Immature natural killer cell (primary cell): ENCODE data around the gene GFOD1. TPM values are rescaled to one million over a fixed set of nuclear protein-coding genes. Genes with fewer than 3 reads are reported as not detected.
A peak's percentile ranks its signal among the peaks of the same experiment; 100 is the strongest.
"Not testable (repeated sequence)": the region's sequence is repeated elsewhere in the genome, so short reads cannot be mapped to it uniquely, and the experiment has no call there.

Experiments
- DNase-seq, 3 donors: peaks; one replicate each; pipeline ENCODE4 v3.0.0; 2022; ENCODE audit warnings: mixed read lengths in 1 of 3
- H3K27ac Mint-ChIP-seq, 6 donors: one replicate each; pipeline ENCODE4 v1.8.0; 2020; ENCODE audit warnings: mixed read lengths in 6 of 6, mild to moderate bottlenecking in 5 of 6, inconsistent platforms in 4 of 6, moderate library complexity in 3 of 6
- H3K27me3 Mint-ChIP-seq, 3 donors: one replicate each; pipeline ENCODE4 v1.8.0; 2020 to 2021; ENCODE audit warnings: low read depth in 3 of 3, mild to moderate bottlenecking in 3 of 3, mixed read lengths in 3 of 3, moderate library complexity in 3 of 3, inconsistent platforms in 1 of 3
- H3K36me3 Mint-ChIP-seq, 3 donors: one replicate each; pipeline ENCODE4 v1.8.0; 2020; ENCODE audit warnings: mixed read lengths in 3 of 3, inconsistent platforms in 2 of 3, mild to moderate bottlenecking in 2 of 3
- H3K4me1 Mint-ChIP-seq, 2 donors: one replicate each; pipeline ENCODE4 v1.8.0; 2020; ENCODE audit warnings: inconsistent platforms in 2 of 2, mild to moderate bottlenecking in 2 of 2, mixed read lengths in 2 of 2, moderate library complexity in 1 of 2
- H3K4me3 Mint-ChIP-seq, 5 donors: one replicate each; pipeline ENCODE4 v1.8.0; 2020; ENCODE audit warnings: mild to moderate bottlenecking in 5 of 5, mixed read lengths in 5 of 5, inconsistent platforms in 3 of 5, moderate library complexity in 3 of 5
- H3K9me3 Mint-ChIP-seq, 6 donors: one replicate each; pipeline ENCODE4 v1.8.0; 2020; ENCODE audit warnings: mild to moderate bottlenecking in 6 of 6, mixed read lengths in 6 of 6, inconsistent platforms in 4 of 6, moderate library complexity in 3 of 6
- polyA plus RNA-seq, 3 donors: library from polyadenylated mRNA; unstranded; fragments of 300-500 nt; fragmentation: Illumina TruSeq; gene quantifications; one replicate each; pipeline ENCODE4 v1.2.3, GENCODE V29; 2021

GFOD1 gene
- polyA plus RNA-seq, 3 donors from 2014 or later = 22.5 to 68.8 (median 49.3) TPM

DNA sequence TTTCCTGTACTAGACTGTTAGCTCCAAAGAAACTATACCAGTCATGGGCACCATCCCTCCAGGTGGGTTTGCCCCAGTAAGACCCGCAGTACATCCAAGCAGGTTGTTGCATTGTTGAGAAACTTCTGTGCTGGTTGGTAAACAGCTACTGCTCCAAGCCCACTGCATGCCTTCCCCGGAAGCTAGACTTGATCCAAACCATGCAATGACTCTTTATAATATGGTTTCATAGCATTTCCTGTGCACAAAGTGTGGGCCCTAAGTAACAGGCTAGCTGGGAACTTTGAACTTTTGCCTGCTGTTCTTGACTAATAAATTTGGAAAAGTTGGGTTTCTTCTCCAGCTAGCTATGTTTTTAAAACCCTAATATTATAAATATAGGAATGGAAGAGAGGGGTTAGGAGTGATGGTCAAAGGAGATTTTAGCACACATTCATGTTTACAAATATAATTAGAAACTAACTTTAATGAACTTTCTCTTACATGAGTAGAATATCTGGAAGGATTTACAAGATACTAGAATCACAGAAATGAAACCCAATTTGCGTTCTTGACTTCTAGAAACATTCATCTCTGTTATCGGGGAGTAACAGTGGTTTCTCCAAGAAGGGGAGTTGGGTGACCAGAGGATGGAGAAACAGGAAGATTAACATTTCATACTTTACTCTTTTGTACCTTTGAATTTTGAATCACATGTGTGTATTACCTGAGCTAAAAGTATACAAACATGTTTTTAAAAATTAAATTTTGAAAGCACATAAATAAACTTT, 51.7 kb downstream of the GFOD1 start:
- no peak for DNase-seq
- H3K4me3 Mint-ChIP-seq = peak overlapping the region; percentile 66 to 83 (median 81)
- H3K4me1 Mint-ChIP-seq = peaks cover 90 to 98% of the 10 kb centered on the region in 2 donors
- peaks cover 2 to 7% (median 6%) of the 10 kb centered on the region in 3 donors for H3K27me3 Mint-ChIP-seq
- H3K9me3 Mint-ChIP-seq = peaks cover 0 to 1% (median 0%) of the 10 kb centered on the region in 6 donors
- H3K27ac Mint-ChIP-seq = peak overlapping the region; percentile 91 to 97 (median 94)
- H3K36me3 Mint-ChIP-seq = peaks cover 0 to 4% (median 4%) of the 10 kb centered on the region in 3 donors

DNA sequence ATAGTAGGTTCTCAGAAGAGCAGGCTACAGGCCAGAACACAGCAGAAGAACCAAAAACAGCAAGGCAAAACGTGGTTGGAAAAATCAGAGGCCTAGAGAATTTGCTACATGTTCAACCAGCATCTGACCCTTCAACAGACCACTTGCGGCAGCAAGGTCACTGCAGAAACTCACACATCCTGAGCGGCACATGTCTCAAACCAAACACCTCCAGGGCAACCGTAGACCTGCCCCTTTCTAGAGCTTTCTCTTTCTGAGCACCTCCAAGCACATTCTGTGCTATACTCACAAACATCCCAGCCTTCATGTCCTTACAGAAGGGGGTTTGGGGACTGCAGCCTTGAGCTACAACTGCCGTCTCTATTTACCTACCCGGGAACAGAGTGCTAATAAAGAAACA, 52.6 kb downstream of the GFOD1 start:
- Mint-ChIP-seq H3K27ac (peak overlapping the region; percentile 91 to 97 (median 94)), H3K36me3 (peaks cover 0 to 4% (median 4%) of the 10 kb centered on the region in 3 donors), H3K4me3 (peak overlapping the region; percentile 66 to 83 (median 81)), H3K4me1 (peaks cover 91 to 99% of the 10 kb centered on the region in 2 donors), H3K9me3 (peaks cover 0 to 1% (median 0%) of the 10 kb centered on the region in 6 donors), H3K27me3 (peaks cover 2 to 8% (median 6%) of the 10 kb centered on the region in 3 donors)
- DNase-seq = peak; percentile 63 to 70 (median 65)

DNA sequence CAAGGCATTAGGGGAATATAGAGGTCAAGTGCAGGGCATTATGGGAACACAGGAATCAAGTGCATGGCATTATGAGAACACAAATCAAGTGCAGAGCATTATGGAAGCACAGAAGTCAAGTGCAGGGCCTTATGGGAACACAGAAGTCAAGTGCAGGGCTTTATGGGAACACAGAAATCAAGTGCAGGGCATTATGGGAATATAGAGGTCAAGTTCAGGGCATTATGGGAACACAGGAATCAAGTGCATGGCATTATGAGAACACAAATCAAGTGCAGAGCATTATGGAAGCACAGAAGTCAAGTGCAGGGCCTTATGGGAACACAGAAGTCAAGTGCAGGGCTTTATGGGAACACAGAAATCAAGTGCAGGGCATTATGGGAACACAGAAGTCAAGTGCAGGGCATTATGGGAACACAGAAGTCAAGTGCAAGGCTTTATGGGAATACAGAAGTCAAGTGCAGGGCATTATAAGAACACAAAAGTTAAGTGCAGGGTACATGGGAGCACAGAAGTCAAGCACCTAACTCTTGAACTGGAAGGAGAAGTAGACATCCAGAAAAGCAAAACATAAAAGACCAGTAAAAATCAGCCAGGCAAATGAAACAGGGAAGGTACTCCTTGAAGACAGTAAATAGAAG, 53.1 kb downstream of the GFOD1 start:
- H3K27ac Mint-ChIP-seq = peak overlapping the region; percentile 91 to 97 (median 94)
- not testable (repeated sequence) for H3K27me3 Mint-ChIP-seq, H3K9me3 Mint-ChIP-seq, DNase-seq, H3K36me3 Mint-ChIP-seq
- peaks cover 91 to 99% of the 10 kb centered on the region in 2 donors for H3K4me1 Mint-ChIP-seq
- peak overlapping the region; percentile 66 to 83 (median 81) for H3K4me3 Mint-ChIP-seq

DNA sequence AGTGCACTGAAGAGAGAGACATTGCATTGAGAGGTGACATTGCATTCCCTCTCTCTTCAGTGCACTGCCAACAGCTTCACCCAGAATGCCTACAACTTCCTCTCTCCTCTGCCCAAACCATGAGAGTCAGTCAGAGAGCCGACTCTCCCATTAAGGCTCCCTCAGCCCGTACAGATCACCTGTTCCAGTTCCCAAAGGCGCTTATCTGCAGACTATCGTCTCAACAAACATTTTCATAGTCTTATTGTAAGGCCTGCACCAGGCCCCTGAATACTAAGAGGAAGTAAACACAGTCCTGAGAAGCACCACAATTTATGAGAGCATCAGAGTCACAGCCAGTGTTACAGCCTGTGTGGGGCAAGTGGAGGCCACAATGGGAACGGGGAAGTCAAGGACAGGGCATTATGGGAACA, 53.7 kb downstream of the GFOD1 start:
- Mint-ChIP-seq H3K9me3 (peaks cover 0 to 1% (median 0%) of the 10 kb centered on the region in 6 donors), H3K4me1 (peaks cover 91 to 99% of the 10 kb centered on the region in 2 donors), H3K27me3 (peaks cover 5 to 10% (median 9%) of the 10 kb centered on the region in 3 donors), H3K36me3 (peaks cover 0 to 4% (median 0%) of the 10 kb centered on the region in 3 donors), H3K4me3 (peak overlapping the region; percentile 61 to 83 (median 81)), H3K27ac (peak overlapping the region; percentile 91 to 97 (median 94))
- no peak for DNase-seq

DNA sequence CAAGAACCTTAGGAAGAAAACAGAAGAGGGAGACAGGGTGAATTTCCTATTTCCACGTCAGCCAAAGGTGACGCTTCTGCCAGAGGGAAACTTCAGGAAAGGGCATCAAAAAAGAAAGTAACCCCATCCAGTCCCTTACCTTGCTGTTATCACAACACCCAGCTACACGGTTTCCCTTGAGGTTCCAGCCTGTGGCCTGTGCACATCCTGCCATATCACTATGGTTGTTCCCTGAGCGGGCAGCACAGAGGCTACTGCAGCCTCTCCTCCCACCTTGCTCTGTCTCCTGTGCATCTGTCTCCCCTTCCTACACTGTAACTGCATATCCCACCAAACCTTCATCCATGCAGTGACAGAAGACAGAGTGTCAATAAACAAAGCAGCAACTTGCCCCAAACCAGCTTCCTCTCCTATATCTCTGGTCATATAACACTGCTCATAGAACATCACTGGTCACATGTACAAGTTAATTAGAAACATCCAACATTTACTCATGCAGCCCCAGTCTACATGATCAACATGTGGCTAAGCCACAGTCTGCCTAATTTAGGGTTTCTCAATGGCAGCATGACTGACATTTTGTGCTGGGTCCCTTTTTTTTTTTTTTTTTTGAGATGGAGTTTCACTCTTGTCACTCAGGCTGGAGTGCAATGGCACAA, 54.7 kb downstream of the GFOD1 start:
- Mint-ChIP-seq H3K4me3 (peak overlapping the region; percentile 67 to 83 (median 77)), H3K27ac (peak overlapping the region; percentile 91 to 97 (median 94)), H3K36me3 (peaks cover 0 to 3% (median 0%) of the 10 kb centered on the region in 3 donors), H3K27me3 (peaks cover 15 to 20% (median 18%) of the 10 kb centered on the region in 3 donors), H3K9me3 (peaks cover 0 to 1% (median 0%) of the 10 kb centered on the region in 6 donors), H3K4me1 (peaks cover 96 to 99% of the 10 kb centered on the region in 2 donors)
- peak; percentile 57 to 66 (median 64) for DNase-seq

GRCh38 chr6:13431861-13432465, 55.4 kb downstream of the GFOD1 start:
- H3K36me3 Mint-ChIP-seq = no peaks in the 10 kb centered on the region
- peak overlapping the region; percentile 91 to 97 (median 94) for H3K27ac Mint-ChIP-seq
- H3K4me1 Mint-ChIP-seq = peaks cover 96 to 99% of the 10 kb centered on the region in 2 donors
- H3K9me3 Mint-ChIP-seq = peaks cover 0 to 1% (median 0%) of the 10 kb centered on the region in 6 donors
- peaks cover 17 to 24% (median 20%) of the 10 kb centered on the region in 3 donors for H3K27me3 Mint-ChIP-seq
- H3K4me3 Mint-ChIP-seq = peak overlapping the region; percentile 67 to 83 (median 77)
- peak in 1 of 3 donors; percentile 44 for DNase-seq

- peak overlapping the region; percentile 91 to 97 (median 94) for H3K27ac Mint-ChIP-seq
- peaks cover 0 to 1% (median 0%) of the 10 kb centered on the region in 6 donors for H3K9me3 Mint-ChIP-seq
- peaks cover 96 to 99% of the 10 kb centered on the region in 2 donors for H3K4me1 Mint-ChIP-seq
- DNase-seq = peak; percentile 59 to 70 (median 62)
- no peaks in the 10 kb centered on the region for H3K36me3 Mint-ChIP-seq
- peak overlapping the region; percentile 67 to 83 (median 77) for H3K4me3 Mint-ChIP-seq
- H3K27me3 Mint-ChIP-seq = peaks cover 17 to 24% (median 20%) of the 10 kb centered on the region in 3 donors
These were observed 56.2 kb downstream of the GFOD1 start for GRCh38 chr6:13431059-13431656.

- Mint-ChIP-seq H3K9me3 (peaks cover 0 to under 1% (median 0%) of the 10 kb centered on the region in 6 donors), H3K4me3 (peak overlapping the region; percentile 75 to 87 (median 80)), H3K4me1 (peaks cover 96 to 99% of the 10 kb centered on the region in 2 donors), H3K27ac (peak overlapping the region; percentile 91 to 99 (median 99)), H3K27me3 (peaks cover 15 to 24% (median 20%) of the 10 kb centered on the region in 3 donors), H3K36me3 (peaks cover 0 to 3% (median 3%) of the 10 kb centered on the region in 3 donors)
- peak in 1 of 3 donors; percentile 30 for DNase-seq
These were observed 58.0 kb downstream of the GFOD1 start for GRCh38 chr6:13429406-13429753.

DNA sequence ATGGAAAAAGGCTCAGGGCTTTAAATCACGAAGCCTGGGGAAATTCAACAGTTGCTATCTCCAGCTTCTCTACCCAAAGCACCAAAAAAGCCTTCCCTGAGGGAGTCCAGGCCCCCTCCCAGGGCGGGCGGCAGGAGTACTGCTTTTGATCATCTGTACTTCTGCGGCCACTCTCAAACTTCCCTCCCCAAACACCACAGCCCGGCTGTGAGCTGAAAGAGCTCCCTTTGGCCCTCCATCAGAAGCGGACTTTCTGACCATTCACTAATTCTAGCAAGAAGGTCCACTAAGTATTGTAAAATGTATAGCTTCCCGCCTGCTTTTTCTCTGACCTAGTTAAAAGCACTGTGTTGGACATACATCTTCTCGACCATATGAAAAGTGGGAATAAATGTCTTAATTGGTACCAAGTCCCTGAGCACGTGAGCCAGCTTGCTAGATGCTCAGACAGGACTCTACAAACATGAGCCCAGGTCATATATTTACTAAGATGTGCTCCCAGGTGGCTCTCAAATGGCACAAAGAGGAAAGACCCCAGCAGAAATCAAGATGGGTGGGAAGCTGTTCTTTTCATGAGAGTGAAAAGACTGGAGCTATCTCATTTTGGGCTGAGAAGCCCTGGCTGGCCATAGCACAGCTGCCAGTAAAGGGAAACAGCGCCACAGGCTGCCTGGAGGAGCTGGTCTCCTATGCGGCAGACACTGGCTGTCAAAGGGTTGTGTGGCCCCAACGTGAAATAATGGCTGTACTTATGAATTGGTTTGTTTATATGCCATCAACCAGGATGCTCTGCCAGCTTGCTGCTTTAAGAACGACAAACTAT, 58.6 kb downstream of the GFOD1 start:
- H3K9me3 Mint-ChIP-seq = no peaks in the 10 kb centered on the region
- DNase-seq = peak in 2 of 3 donors; percentile 40 to 49
- H3K27me3 Mint-ChIP-seq = peaks cover 15 to 24% (median 17%) of the 10 kb centered on the region in 3 donors
- peak overlapping the region; percentile 75 to 87 (median 80) for H3K4me3 Mint-ChIP-seq
- H3K36me3 Mint-ChIP-seq = peaks cover 0 to 3% (median 3%) of the 10 kb centered on the region in 3 donors
- peaks cover 96 to 99% of the 10 kb centered on the region in 2 donors for H3K4me1 Mint-ChIP-seq
- peak overlapping the region; percentile 91 to 99 (median 99) for H3K27ac Mint-ChIP-seq

GRCh38 chr6:13427801-13428582, 59.4 kb downstream of the GFOD1 start:
- H3K4me3 Mint-ChIP-seq = peak overlapping the region; percentile 75 to 87 (median 80)
- H3K27me3 Mint-ChIP-seq = peaks cover 15 to 24% (median 15%) of the 10 kb centered on the region in 3 donors
- no peaks in the 10 kb centered on the region for H3K9me3 Mint-ChIP-seq
- H3K36me3 Mint-ChIP-seq = peaks cover 0 to 8% (median 3%) of the 10 kb centered on the region in 3 donors
- peak overlapping the region; percentile 91 to 99 (median 99) for H3K27ac Mint-ChIP-seq
- peaks cover 96 to 100% of the 10 kb centered on the region in 2 donors for H3K4me1 Mint-ChIP-seq
- DNase-seq = peak; percentile 93 to 95 (median 94)

DNA sequence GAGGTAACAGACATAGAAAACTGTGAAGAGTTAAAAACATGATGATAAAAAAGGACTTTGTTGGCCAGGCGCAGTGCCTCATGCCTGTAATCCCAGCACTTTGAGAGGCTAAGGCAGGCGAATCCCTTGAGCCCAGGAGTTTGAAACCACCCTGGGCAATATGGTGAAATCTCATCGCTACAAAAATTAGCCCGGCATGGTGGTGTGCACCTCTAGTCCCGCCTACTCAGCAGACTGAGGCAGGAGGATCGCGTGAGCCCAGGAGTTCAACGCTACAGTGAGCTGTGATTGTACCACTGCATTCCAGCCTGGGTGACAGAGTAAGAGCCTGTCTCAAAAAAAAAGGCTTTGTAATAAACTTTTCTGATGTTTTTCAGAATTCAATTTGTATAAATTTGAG, 60.1 kb downstream of the GFOD1 start:
- DNase-seq = peak in 2 of 3 donors; percentile 46 to 47

More for the DNA sequence above, 60.1 kb downstream of the GFOD1 start:
- peak overlapping the region; percentile 75 to 87 (median 80) for H3K4me3 Mint-ChIP-seq
- no peaks in the 10 kb centered on the region for H3K9me3 Mint-ChIP-seq
- H3K27me3 Mint-ChIP-seq = peaks cover 15 to 24% (median 15%) of the 10 kb centered on the region in 3 donors
- peaks cover 96 to 100% of the 10 kb centered on the region in 2 donors for H3K4me1 Mint-ChIP-seq
- H3K36me3 Mint-ChIP-seq = peaks cover 0 to 8% (median 3%) of the 10 kb centered on the region in 3 donors
- H3K27ac Mint-ChIP-seq = peak overlapping the region; percentile 91 to 99 (median 99)
